Neuron (in vitro differentiated cells): ENCODE results near the gene BOLA2B.

Experiments used
- H2AFZ ChIP-seq: one replicate; pipeline ENCODE4 v1.6.1; 2013; ENCODE audit warnings: low read depth, mild to moderate bottlenecking, inconsistent platforms, low read length, moderate library complexity
- H3K27me3 ChIP-seq: one replicate; pipeline ENCODE4 v1.6.1; 2013; ENCODE audit warnings: low read length; ENCODE audit not compliant: insufficient read depth
- H3K36me3 ChIP-seq: one replicate; pipeline ENCODE4 v1.6.1; 2013; ENCODE audit warnings: low read length; ENCODE audit not compliant: insufficient read depth
- H3K4me1 ChIP-seq: one replicate; pipeline ENCODE4 v1.6.1; 2013; ENCODE audit warnings: low read length; ENCODE audit not compliant: insufficient read depth
- H3K4me3 ChIP-seq: 2 replicates; pipeline ENCODE4 v1.5.1; 2013; ENCODE audit warnings: mild to moderate bottlenecking, low read length, moderate library complexity
- H3K9me3 ChIP-seq: one replicate; pipeline ENCODE4 v1.6.1; 2013; ENCODE audit warnings: low read length

Gene BOLA2B

GRCh38 chr16:30187971-30188561 lies 5.4 kb downstream of the BOLA2B start:
- Histone ChIP-seq H3K27me3 (no peaks in the 10 kb centered on the region), H3K4me1 (peaks cover 9% of the 10 kb centered on the region), H3K9me3 (no peaks in the 10 kb centered on the region), H3K4me3 (no peak overlapping the region), H2AFZ (no peak overlapping the region), H3K36me3 (peaks cover 4% of the 10 kb centered on the region)

DNA sequence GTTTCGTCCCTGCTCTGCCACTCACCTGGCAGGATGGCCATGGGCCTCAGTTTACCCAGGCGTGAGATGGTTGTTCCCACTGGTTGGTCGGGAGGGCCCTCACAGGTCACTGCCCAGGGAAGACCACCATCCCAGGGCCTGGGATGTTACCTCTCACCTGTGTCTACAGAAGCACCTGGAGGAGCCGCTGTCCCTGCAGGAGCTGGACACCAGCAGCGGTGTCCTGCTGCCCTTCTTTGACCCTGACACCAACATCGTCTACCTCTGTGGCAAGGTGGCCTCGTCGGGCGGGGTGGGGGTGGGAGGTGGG lies 6.0 kb downstream of the BOLA2B start:
- no peaks in the 10 kb centered on the region for H3K9me3 ChIP-seq
- peaks cover 4% of the 10 kb centered on the region for H3K36me3 ChIP-seq
- H3K27me3 ChIP-seq: no peaks in the 10 kb centered on the region
- peaks cover 13% of the 10 kb centered on the region for H3K4me1 ChIP-seq
- H2AFZ ChIP-seq: no peak overlapping the region
- no peak overlapping the region for H3K4me3 ChIP-seq

- H3K4me1 ChIP-seq: peaks cover 13% of the 10 kb centered on the region
- no peak overlapping the region for H2AFZ ChIP-seq
- peaks cover 4% of the 10 kb centered on the region for H3K36me3 ChIP-seq
- no peaks in the 10 kb centered on the region for H3K9me3 ChIP-seq
- H3K4me3 ChIP-seq: no peak overlapping the region
- no peaks in the 10 kb centered on the region for H3K27me3 ChIP-seq
Measured at GRCh38 chr16:30186782-30187555, 6.5 kb downstream of the BOLA2B start.

- no peak overlapping the region for H3K4me3 ChIP-seq
- peaks cover 13% of the 10 kb centered on the region for H3K4me1 ChIP-seq
- peaks cover 4% of the 10 kb centered on the region for H3K36me3 ChIP-seq
- no peaks in the 10 kb centered on the region for H3K27me3 ChIP-seq
- no peak overlapping the region for H2AFZ ChIP-seq
- no peaks in the 10 kb centered on the region for H3K9me3 ChIP-seq
Measured at GRCh38 chr16:30186444-30186781, 7.1 kb downstream of the BOLA2B start.

DNA sequence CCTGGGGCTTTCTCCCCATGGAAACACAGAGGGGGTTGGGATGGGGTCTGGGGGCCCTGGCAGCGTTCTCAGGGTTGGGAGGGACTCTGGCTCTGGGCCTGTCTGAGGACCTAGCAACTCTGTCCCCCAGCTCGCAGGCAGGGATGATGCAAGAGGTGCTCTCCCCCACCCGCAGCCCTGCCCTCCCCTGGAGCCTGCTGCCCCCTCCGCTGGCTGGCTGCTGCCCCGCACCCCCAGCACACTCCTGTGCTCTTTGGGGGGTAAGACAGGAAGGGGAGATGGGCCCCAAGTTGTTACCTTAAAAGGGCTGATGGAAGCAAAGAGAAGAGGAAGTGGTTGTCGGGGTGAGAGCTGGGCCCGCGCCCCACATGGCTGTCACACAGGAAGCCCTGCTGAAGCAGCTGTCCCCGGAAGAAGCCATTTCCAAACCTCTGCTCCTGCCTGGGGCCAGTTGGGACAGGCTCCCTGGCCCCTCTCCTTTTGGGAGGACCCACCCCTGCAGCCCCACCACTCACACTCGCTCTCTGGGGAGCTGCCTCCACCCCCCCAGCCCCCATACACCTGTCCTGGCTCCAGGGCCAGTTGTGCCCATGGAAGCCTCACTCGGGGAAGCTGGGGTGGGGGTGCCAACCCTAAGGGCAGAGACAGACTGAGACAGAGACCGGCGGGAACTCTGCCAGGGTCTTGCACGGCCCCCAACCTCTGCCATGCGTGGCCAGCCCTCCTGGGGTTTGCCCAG lies 7.6 kb downstream of the BOLA2B start:
- H2AFZ ChIP-seq: no peak overlapping the region

GRCh38 chr16:30184891-30185682 lies 8.4 kb downstream of the BOLA2B start:
- H3K4me3 ChIP-seq: no peak overlapping the region
- H2AFZ ChIP-seq: no peak overlapping the region
- H3K36me3 ChIP-seq: peaks cover 4% of the 10 kb centered on the region
- no peaks in the 10 kb centered on the region for H3K9me3 ChIP-seq
- no peaks in the 10 kb centered on the region for H3K27me3 ChIP-seq
- peaks cover 13% of the 10 kb centered on the region for H3K4me1 ChIP-seq

More for the DNA sequence above, 7.6 kb downstream of the BOLA2B start:
- peaks cover 4% of the 10 kb centered on the region for H3K36me3 ChIP-seq
- H3K4me1 ChIP-seq: peaks cover 13% of the 10 kb centered on the region
- H3K4me3 ChIP-seq: no peak overlapping the region
- H3K9me3 ChIP-seq: no peaks in the 10 kb centered on the region
- H3K27me3 ChIP-seq: no peaks in the 10 kb centered on the region

DNA sequence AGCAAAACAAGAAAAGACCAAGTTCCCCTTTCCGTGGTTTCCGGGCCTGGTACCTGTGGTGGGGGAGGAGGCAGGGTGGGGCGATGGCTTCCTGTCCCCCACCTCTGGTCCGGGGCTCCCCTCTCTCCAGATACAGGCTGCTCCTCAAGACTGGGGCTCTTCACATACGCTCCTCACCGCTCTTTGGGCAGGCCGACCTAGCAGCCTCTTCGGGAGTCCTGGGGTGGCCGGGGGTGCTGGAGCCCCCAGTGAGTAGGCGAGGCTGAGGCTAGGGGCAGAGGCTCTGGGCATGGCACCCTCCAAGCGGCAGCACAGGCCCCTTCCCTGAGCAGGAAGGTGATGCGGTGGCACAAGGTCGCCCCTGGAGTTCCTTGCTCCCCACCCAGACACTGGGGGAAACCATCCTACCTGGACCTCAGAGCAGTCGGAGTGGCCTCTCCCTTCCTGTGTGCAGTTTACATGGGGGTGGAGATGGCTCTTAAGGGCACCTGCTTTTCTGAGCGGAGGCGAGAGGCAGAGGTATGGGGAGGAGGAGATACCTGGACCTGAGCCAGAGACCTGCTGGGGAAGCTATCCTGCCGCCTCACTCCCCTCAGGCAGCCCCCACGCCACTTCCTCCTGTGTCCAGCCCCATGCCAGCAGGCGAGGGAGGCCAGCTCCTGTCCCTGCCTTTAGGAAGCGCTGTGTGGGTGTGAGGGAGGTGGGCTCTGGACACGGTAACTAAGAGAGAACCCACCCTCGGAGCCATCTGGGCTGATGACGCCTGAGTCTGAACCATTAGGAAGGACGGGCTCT lies 9.2 kb downstream of the BOLA2B start:
- H2AFZ ChIP-seq: peak overlapping the region; percentile 72
- no peaks in the 10 kb centered on the region for H3K9me3 ChIP-seq
- H3K4me1 ChIP-seq: peaks cover 13% of the 10 kb centered on the region
- H3K36me3 ChIP-seq: peaks cover 4% of the 10 kb centered on the region
- H3K27me3 ChIP-seq: no peaks in the 10 kb centered on the region
- peak overlapping the region; percentile 79 for H3K4me3 ChIP-seq

GRCh38 chr16:30183233-30184095 lies 10.0 kb downstream of the BOLA2B start, which contains the start of gene CORO1A:
Gene CORO1A, plus strand, starts transcription at chr16:30183602. Its CDS starts 1,608 bp downstream, at chr16:30185210.
- Histone ChIP-seq H3K27me3 (peaks cover 2% of the 10 kb centered on the region), H2AFZ (peak within 1 kb of the TSS; percentile 72)

GRCh38 chr16:30180741-30181140 lies 12.7 kb downstream of the BOLA2B start:
- Histone ChIP-seq H3K9me3 (no peaks in the 10 kb centered on the region), H3K4me3 (no peak overlapping the region), H3K27me3 (peaks cover 2% of the 10 kb centered on the region), H3K4me1 (peaks cover 13% of the 10 kb centered on the region), H3K36me3 (no peaks in the 10 kb centered on the region), H2AFZ (no peak overlapping the region)

More at GRCh38 chr16:30183233-30184095, 10.0 kb downstream of the BOLA2B start, which contains the start of gene CORO1A:
- Histone ChIP-seq H3K36me3 (peaks cover 4% of the 10 kb centered on the region), H3K4me1 (peaks cover 13% of the 10 kb centered on the region), H3K4me3 (peak within 1 kb of the TSS; percentile 79), H3K9me3 (no peaks in the 10 kb centered on the region)

- H2AFZ ChIP-seq: no peak overlapping the region
- no peak overlapping the region for H3K4me3 ChIP-seq
- no peaks in the 10 kb centered on the region for H3K36me3 ChIP-seq
- no peaks in the 10 kb centered on the region for H3K9me3 ChIP-seq
- peaks cover 13% of the 10 kb centered on the region for H3K4me1 ChIP-seq
- peaks cover 2% of the 10 kb centered on the region for H3K27me3 ChIP-seq
Measured at GRCh38 chr16:30179931-30180330, 13.5 kb downstream of the BOLA2B start.

DNA sequence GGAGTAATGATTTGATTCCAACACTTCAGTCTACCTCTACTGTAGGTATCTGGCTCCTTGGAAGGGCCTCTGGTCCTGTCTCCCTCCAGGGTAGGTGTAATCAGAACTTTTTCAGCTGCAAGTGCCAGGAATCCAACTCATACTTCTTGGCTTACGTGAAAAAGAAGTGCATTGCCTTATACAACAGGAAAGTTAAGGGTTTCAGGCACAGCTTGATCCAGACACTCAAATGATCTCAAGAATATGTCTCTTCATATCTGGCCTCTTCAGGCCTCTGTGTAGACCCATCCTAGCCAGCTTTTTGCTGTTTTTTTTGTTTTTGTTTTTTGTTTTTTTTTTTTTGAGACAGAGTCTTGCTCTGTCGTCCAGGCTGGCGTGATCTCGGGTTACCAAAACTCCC lies 14.3 kb downstream of the BOLA2B start:
- H3K9me3 ChIP-seq: no peaks in the 10 kb centered on the region
- no peaks in the 10 kb centered on the region for H3K36me3 ChIP-seq
- H3K4me1 ChIP-seq: peaks cover 8% of the 10 kb centered on the region
- H3K4me3 ChIP-seq: no peak overlapping the region
- H3K27me3 ChIP-seq: peaks cover 2% of the 10 kb centered on the region
- H2AFZ ChIP-seq: no peak overlapping the region
